GM10266 (cell line): ENCODE data around the gene CREB5.
"Not testable (repeated sequence)": the region's sequence is repeated elsewhere in the genome, so short reads cannot be mapped to it uniquely, and the experiment has no call there.

ENCODE experiments used
- DNase-seq: peaks from one replicate; pipeline ENCODE4 v3.0.0; 2012; ENCODE audit errors: extremely low spot score
- TF ChIP-seq, protein P1 (sequence below): IDR thresholded peaks from 2 replicates; pipeline ENCODE4 v1.5.1; 2012; ENCODE audit warnings: mild to moderate bottlenecking, low read depth; ENCODE audit not compliant: control insufficient read depth, insufficient read depth; ENCODE audit errors: missing control alignments

Gene CREB5

DNA sequence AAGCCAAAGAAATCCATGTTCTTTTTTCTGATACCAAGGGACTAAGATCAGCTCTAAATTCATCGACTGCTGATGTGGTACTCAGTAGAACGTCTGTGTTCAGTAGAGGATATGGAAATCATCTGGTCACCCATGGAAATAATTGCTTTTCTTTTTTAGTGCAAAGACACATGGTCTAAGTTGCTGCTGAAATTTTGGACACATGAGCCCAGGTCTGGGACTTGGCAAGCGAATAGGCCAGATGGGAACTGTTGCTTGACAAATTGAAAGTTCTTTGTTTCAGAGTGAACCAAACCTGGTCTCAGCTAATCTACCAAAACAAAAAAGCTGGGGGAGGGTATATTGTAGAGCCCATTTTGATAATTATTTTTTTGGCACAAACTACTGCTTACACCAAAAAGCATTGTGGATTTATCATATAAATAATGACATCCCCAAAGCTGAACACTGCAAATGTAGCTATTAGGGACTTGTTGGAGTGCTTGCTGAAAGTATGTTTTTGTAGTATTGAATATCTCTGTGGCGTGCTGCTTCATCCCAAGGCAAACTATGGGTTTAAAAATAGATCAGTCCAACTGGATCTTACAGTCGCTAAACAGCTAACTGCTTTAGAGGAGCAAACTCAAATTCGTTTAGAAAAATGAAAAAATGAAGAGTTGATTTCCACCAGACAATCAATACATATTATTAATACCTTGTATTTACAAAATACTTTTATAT, 401.1 kb downstream of the CREB5 start:
- TF ChIP-seq, protein P1, sequence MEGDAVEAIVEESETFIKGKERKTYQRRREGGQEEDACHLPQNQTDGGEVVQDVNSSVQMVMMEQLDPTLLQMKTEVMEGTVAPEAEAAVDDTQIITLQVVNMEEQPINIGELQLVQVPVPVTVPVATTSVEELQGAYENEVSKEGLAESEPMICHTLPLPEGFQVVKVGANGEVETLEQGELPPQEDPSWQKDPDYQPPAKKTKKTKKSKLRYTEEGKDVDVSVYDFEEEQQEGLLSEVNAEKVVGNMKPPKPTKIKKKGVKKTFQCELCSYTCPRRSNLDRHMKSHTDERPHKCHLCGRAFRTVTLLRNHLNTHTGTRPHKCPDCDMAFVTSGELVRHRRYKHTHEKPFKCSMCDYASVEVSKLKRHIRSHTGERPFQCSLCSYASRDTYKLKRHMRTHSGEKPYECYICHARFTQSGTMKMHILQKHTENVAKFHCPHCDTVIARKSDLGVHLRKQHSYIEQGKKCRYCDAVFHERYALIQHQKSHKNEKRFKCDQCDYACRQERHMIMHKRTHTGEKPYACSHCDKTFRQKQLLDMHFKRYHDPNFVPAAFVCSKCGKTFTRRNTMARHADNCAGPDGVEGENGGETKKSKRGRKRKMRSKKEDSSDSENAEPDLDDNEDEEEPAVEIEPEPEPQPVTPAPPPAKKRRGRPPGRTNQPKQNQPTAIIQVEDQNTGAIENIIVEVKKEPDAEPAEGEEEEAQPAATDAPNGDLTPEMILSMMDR: no peak
- DNase-seq: no peak

DNA sequence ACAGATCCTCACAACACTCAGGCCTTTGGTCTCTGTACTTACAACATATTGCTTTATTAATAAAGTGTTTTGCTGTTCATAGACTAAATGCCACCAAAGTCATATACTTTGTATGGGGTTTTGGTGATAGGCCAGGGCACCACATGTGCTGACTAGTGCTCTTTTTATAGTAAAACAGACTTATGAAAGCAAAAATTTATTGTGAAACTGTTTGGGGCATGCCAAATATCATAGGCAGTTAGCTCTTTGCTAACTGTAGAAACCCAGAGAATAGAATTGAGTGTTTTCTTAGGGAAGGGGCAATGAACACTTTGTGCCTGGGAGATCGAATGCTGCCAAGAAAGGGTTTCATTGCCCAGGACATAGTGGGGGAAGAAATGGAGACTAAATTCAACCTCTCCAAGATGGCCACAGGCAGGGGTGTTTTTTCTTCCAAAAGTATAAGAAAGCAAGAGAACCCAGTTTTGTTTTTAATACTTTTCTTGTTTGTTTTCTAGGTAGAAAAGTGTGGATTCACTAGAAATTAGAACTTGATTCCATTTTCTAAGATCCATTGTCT, 403.1 kb downstream of the CREB5 start:
- TF ChIP-seq, protein P1: no peak
- no peak for DNase-seq

DNA sequence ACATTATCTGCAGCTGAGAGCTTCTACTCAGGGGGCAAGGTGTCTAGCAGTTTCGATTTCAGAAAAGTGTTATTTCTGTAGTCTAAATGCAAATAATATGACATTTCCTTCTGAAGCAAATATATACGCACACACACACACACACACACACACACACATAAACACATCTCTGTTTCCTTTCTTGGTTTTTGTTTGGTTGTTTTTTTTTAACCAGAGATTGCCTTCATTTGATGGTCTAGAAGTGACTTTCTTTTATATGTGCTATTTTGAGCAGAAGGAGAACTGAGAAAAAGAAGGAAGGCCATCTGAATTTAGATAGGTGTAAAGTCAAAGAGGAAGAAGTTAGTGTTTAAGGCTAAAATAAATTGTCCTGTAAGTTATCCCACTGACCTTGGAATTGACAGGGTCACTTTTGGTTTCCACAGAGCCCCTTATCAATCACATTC, 403.6 kb downstream of the CREB5 start:
- peak; percentile 64 for DNase-seq
- TF ChIP-seq, protein P1: no peak

DNA sequence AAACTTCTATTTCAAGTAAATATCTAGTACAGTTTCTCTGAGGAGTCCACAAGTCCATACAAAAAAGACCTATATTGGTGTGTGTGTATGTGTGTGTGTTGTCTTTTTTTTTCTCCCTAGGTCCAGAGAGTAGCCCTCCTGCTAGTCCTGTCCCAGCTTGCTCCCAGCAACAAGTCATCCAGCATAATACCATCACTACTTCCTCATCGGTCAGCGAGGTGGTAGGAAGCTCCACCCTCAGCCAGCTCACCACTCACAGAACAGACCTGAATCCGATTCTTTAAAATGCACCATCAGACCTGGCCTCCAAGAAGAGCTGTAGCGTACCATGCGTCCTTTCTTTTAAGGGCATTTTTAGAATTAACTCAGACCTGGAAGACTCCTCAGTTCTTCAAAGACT, 406.7 kb downstream of the CREB5 start:
- DNase-seq: no peak
- TF ChIP-seq, protein P1: no peak

DNA sequence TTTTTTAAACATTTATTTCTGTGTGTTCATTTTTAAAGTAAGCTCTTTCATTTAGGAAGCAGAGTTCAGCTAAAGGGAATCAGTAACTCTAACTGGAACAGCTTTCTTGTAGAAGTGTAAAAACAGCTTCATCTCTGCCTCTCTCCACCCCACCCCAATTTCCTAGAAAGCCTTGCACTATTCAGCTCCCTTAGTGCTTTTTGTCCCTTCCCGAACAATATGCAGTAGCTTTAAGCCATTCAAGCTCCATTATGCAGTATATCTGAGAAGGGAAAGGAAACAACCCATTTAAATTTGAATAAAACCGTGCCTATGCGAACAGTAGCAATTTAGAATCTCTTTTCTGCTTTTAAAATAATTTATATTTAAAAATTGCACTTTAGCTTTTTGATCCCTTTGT, 411.3 kb downstream of the CREB5 start:
- TF ChIP-seq, protein P1: no peak
- DNase-seq: no peak

DNA sequence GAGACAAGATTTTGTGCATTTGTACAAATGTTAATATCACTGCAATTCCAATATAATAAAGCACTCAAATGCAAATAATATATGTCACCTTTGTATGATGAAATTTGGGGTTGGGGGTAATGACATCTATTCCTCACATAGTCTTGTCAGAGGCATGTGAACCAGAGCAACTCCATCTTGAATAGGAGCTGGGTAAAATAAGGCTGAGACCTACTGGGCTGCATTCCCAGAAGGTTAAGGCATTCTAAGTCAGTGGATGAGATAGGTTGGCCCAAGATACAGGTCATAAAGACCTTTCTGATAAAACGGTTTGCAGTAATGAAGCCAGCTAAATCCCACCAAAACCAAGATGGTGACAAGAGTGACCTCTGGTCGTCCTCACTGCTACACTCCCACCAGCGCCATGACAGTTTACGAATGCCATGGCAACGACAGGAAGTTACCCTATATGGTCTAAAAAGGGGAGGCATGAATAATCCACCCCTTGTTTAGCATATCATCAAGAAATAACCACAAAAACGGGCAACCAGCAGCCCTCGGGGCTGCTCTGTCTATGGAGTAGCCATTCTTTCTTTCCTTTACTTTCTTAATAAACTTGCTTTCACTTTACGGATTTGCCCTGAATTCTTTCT, 413.6 kb downstream of the CREB5 start:
- not testable (repeated sequence) for DNase-seq

DNA sequence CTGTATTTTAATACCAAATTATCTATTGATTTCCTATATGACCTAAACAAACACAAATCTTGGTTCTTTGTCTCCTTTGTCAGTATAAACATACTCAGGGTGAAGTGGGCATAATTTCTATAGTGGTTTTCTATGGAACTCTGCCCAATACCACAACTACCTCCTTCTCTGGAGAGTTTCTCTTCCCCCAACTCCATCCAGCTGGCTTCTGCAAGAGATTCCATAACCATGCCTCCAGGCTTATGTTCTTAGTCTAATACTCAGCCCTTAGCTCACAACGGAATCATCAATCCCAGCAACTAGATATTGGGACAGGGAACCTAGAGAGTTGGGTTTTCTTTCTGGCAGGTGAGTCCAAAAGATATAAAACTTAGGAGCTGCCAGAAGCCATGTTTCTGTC, 418.5 kb downstream of the CREB5 start:
- TF ChIP-seq, protein P1: no peak

More for the DNA sequence above, 418.5 kb downstream of the CREB5 start:
- DNase-seq: no peak
